Measurements from ENCODE around the gene SPRR4. TPM values are rescaled to one million over a fixed set of nuclear protein-coding genes. Genes with fewer than 3 reads are reported as not detected.
"Not testable (repeated sequence)": the region's sequence is repeated elsewhere in the genome, so short reads cannot be mapped to it uniquely, and the experiment has no call there.

SPRR4 gene
- total and polyA plus RNA-seq, 12 donors, result not detected

GRCh38 chr1:153000294-153000693 is 29.8 kb downstream of the SPRR4 start:
- intact Hi-C loops (cut with DNase I), result no loop called here
- no peaks in the 10 kb centered on the region for H3K36me3 ChIP-seq
- ATAC-seq, result no peak
- no peaks in the 10 kb centered on the region for H3K27me3 ChIP-seq
- DNase-seq, result no peak
- no peak overlapping the region for H3K4me3 ChIP-seq
- H3K4me1 ChIP-seq, result no peaks in the 10 kb centered on the region
- 80 to 89% methylated on average over 1 of the region's 1 CpG for WGBS, 2 donors
- peaks cover 0 to 9% (median 3%) of the 10 kb centered on the region in 11 donors for H3K9me3 ChIP-seq
- no peak for TF ChIP-seq CTCF (IDR thresholded peaks at IDR 0.05)
- H3K27ac ChIP-seq, result no peak overlapping the region

- DNase-seq, result no peak
- H3K4me1 ChIP-seq, result no peaks in the 10 kb centered on the region
- 58 to 65% methylated on average over 2 of the region's 2 CpGs for WGBS, 2 donors
- no peak within 1 kb of the TSS for H3K4me3 ChIP-seq
- TF ChIP-seq CTCF (IDR thresholded peaks at IDR 0.05), result no peak
- no peak for ATAC-seq
- H3K9me3 ChIP-seq, result peaks cover 0 to 3% (median 0%) of the 10 kb centered on the region in 11 donors
- H3K27me3 ChIP-seq, result no peaks in the 10 kb centered on the region
- no peaks in the 10 kb centered on the region for H3K36me3 ChIP-seq
- no peak within 1 kb of the TSS for H3K27ac ChIP-seq
- intact Hi-C loops (cut with DNase I), result no loop called here
These were observed 30.9 kb downstream of the SPRR4 start, which contains the start of gene SPRR3 for GRCh38 chr1:153001382-153001781. Gene SPRR3 (plus strand): TSS chr1:153001749. CDS start chr1:153003021, 1,272 bp downstream.

- intact Hi-C loops (cut with DNase I); H3K9me3 ChIP-seq; H3K27ac ChIP-seq; DNase-seq; H3K4me1 ChIP-seq; H3K36me3 ChIP-seq; ATAC-seq; H3K27me3 ChIP-seq; H3K4me3 ChIP-seq: not testable (repeated sequence)
- WGBS, 2 donors, result 78 to 81% methylated on average over 8 of the region's 8 CpGs
These were observed 40.8 kb downstream of the SPRR4 start for GRCh38 chr1:153011235-153011758.

GRCh38 chr1:153021829-153022228 is 51.4 kb downstream of the SPRR4 start:
- intact Hi-C loops (cut with DNase I), result not testable (repeated sequence)

More at GRCh38 chr1:153021829-153022228, 51.4 kb downstream of the SPRR4 start:
- not testable (repeated sequence) for H3K36me3 ChIP-seq, H3K27ac ChIP-seq, H3K27me3 ChIP-seq, ATAC-seq, DNase-seq, H3K9me3 ChIP-seq, H3K4me1 ChIP-seq, H3K4me3 ChIP-seq
- WGBS, 2 donors, result 5% methylated on average over 2 of the region's 2 CpGs

Other genes with a start within 250 kb of the SPRR4 start
- gene KPRP, start 212.6 kb upstream of the SPRR4 start, total RNA-seq, result not detected
- not detected for gene KPRP, start 212.6 kb upstream of the SPRR4 start, polyA plus RNA-seq
- not detected for gene LCE1F, start 195.5 kb upstream of the SPRR4 start, total RNA-seq
- gene LCE1F, start 195.5 kb upstream of the SPRR4 start, polyA plus RNA-seq, result not detected
- gene LCE1E, start 184.4 kb upstream of the SPRR4 start, total RNA-seq, result not detected
- gene LCE1E, start 184.4 kb upstream of the SPRR4 start, polyA plus RNA-seq, result not detected
- gene LCE1D, start 173.9 kb upstream of the SPRR4 start, total RNA-seq, result not detected
- gene LCE1D, start 173.9 kb upstream of the SPRR4 start, polyA plus RNA-seq, result not detected
- gene LCE1C, start 164.0 kb upstream of the SPRR4 start, total RNA-seq, result not detected
- not detected for gene LCE1C, start 164.0 kb upstream of the SPRR4 start, polyA plus RNA-seq
- gene LCE1B, start 158.7 kb upstream of the SPRR4 start, total RNA-seq, result not detected
- gene LCE1B, start 158.7 kb upstream of the SPRR4 start, polyA plus RNA-seq, result not detected
- not detected for gene LCE1A, start 143.2 kb upstream of the SPRR4 start, total RNA-seq
- gene LCE1A, start 143.2 kb upstream of the SPRR4 start, polyA plus RNA-seq, result not detected
- not detected for gene LCE6A, start 127.8 kb upstream of the SPRR4 start, total RNA-seq
- gene LCE6A, start 127.8 kb upstream of the SPRR4 start, polyA plus RNA-seq, result not detected
- gene LCE7A, start 110.7 kb upstream of the SPRR4 start, total RNA-seq, result not detected
- gene LCE7A, start 110.7 kb upstream of the SPRR4 start, polyA plus RNA-seq, result not detected
- gene SMCP, start 92.3 kb upstream of the SPRR4 start, total RNA-seq, result not detected
- not detected for gene SMCP, start 92.3 kb upstream of the SPRR4 start, polyA plus RNA-seq
- gene IVL, start 62.1 kb upstream of the SPRR4 start, total RNA-seq, result not detected
- under 1 TPM in 1 of 2 donors, not detected in 1; 0.06 TPM for gene IVL, start 62.1 kb upstream of the SPRR4 start, polyA plus RNA-seq
- gene SPRR5, start 23.4 kb upstream of the SPRR4 start, total RNA-seq, result not detected
- gene SPRR5, start 23.4 kb upstream of the SPRR4 start, polyA plus RNA-seq, result not detected
- not detected for gene SPRR1A, start 13.4 kb downstream of the SPRR4 start, total RNA-seq
- not detected for gene SPRR1A, start 13.4 kb downstream of the SPRR4 start, polyA plus RNA-seq
- not detected for gene SPRR3, start 31.1 kb downstream of the SPRR4 start, total RNA-seq
- 1 to 10 TPM in 1 of 2 donors, not detected in 1; 2.6 TPM for gene SPRR3, start 31.1 kb downstream of the SPRR4 start, polyA plus RNA-seq
- not detected for gene SPRR1B, start 60.6 kb downstream of the SPRR4 start, total RNA-seq
- gene SPRR1B, start 60.6 kb downstream of the SPRR4 start, polyA plus RNA-seq, result under 1 TPM in 1 of 2 donors, not detected in 1; 0.30 TPM
- gene SPRR2D, start 70.5 kb downstream of the SPRR4 start, total RNA-seq, result not detected
- under 1 TPM in 1 of 2 donors, not detected in 1; 0.14 TPM for gene SPRR2D, start 70.5 kb downstream of the SPRR4 start, polyA plus RNA-seq
- gene SPRR2A, start 86.9 kb downstream of the SPRR4 start, total RNA-seq, result not detected
- under 1 TPM in 1 of 2 donors, not detected in 1; 0.35 TPM for gene SPRR2A, start 86.9 kb downstream of the SPRR4 start, polyA plus RNA-seq
- not detected for gene SPRR2B, start 101.0 kb downstream of the SPRR4 start, total RNA-seq
- gene SPRR2B, start 101.0 kb downstream of the SPRR4 start, polyA plus RNA-seq, result not detected
- not detected for gene SPRR2E, start 123.9 kb downstream of the SPRR4 start, total RNA-seq
- under 1 TPM in 1 of 2 donors, not detected in 1; 0.22 TPM for gene SPRR2E, start 123.9 kb downstream of the SPRR4 start, polyA plus RNA-seq
- gene SPRR2F, start 142.9 kb downstream of the SPRR4 start, total RNA-seq, result not detected
- gene SPRR2F, start 142.9 kb downstream of the SPRR4 start, polyA plus RNA-seq, result not detected
- gene SPRR2G, start 180.2 kb downstream of the SPRR4 start, total RNA-seq, result not detected
- not detected for gene SPRR2G, start 180.2 kb downstream of the SPRR4 start, polyA plus RNA-seq
- not detected for gene LELP1, start 232.8 kb downstream of the SPRR4 start, total RNA-seq
- not detected for gene LELP1, start 232.8 kb downstream of the SPRR4 start, polyA plus RNA-seq
- gene PRR9, start 246.9 kb downstream of the SPRR4 start, total RNA-seq, result not detected
- not detected for gene PRR9, start 246.9 kb downstream of the SPRR4 start, polyA plus RNA-seq

Data from heart right ventricle (tissue), 16 donors.